Measurements from ENCODE around the gene PARG. TPM values are rescaled to one million over a fixed set of nuclear protein-coding genes. Genes with fewer than 3 reads are reported as not detected.

PARG gene
- total and polyA plus RNA-seq, 2 donors (not counting 3 experiments of a cell fraction or from before 2014, with no cell fraction given) = 6.1 to 27.6 TPM

DNA sequence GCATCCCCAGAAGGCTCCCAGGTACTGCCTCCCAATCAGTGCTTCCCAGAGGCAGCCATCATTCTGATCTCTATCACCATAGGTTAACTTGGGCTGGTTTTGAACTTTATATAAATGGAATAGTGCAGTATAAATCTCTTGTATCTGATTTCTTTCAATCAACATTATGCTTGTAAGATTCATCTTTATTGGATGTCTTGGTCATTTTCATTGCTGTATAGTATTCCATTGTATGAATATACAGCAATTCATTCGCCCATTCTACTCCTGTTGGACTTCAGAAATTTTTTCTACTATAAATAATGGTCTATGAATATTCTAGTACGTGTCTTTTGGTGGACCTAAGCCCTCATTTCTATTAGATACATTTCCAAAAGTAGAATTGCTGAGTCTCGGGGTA, 163.6 kb downstream of the PARG start:
- POLR2A ChIA-PET = no interaction called here
- intact Hi-C loops (cut with micrococcal nuclease) (no loop called here), dilution Hi-C loops (cut with MboI; ENCODE audit: extremely low pct_ligation_motif_present, low sequenced_read_pairs) (no loop called here)
- H3K27me3 ChIP-seq (ENCODE audit: control insufficient read depth in 2 of 2, insufficient read depth in 2 of 2, low read length in 2 of 2) = peaks cover 2 to 3% of the 10 kb centered on the region in 2 experiments
- no peak overlapping the region for H3K27ac ChIP-seq (ENCODE audit: insufficient read depth, low read depth, low read length)
- CTCF ChIA-PET = no interaction called here
- H3K9ac ChIP-seq (replicated peaks; ENCODE audit: extremely low read depth, insufficient read depth, low read length) = no peak overlapping the region
- no peaks in the 10 kb centered on the region for H3K9me1 ChIP-seq (replicated peaks; ENCODE audit: control insufficient read depth, extremely low read depth, insufficient read depth, low read length)
- no peak overlapping the region for H2AFZ ChIP-seq (ENCODE audit: low read depth, low read length)
- no peak overlapping the region for H3K4me3 ChIP-seq (replicated peaks in 1 of 3; ENCODE audit: insufficient read depth in 1 of 3, low read depth in 1 of 3, low read length in 3 of 3)
- no TSS peak for BruUV-seq (replicated peaks)
- no peak overlapping the region for H3K4me2 ChIP-seq (ENCODE audit: insufficient read depth, low read length)
- no peaks in the 10 kb centered on the region for H4K20me1 ChIP-seq (replicated peaks; ENCODE audit: control insufficient read depth, extremely low read depth, insufficient read depth, low read length)
- FAIRE-seq (no peak), DNase-seq (ENCODE audit: low read depth, low spot score) (no peak)
- no peaks in the 10 kb centered on the region for H3K36me3 ChIP-seq (ENCODE audit: control insufficient read depth in 2 of 2, extremely low read depth in 1 of 2, insufficient read depth in 2 of 2, low read length in 2 of 2)
- no peaks in the 10 kb centered on the region for H3K9me3 ChIP-seq (replicated peaks; ENCODE audit: control insufficient read depth, insufficient read depth, low read length)
- TF ChIP-seq POLR2A (IDR thresholded peaks at IDR 0.05; ENCODE audit: low read depth, low read length) (no peak), JUN (IDR thresholded peaks at IDR 0.05; ENCODE audit: borderline replicate concordance, insufficient read depth, insufficient read length, low read depth) (no peak), MYC (IDR thresholded peaks at IDR 0.05; ENCODE audit: low read depth, low read length) (no peak), POLR2AphosphoS5 (IDR thresholded peaks at IDR 0.05; ENCODE audit: insufficient read depth, low read depth, low read length) (no peak), FOS (IDR thresholded peaks at IDR 0.05; ENCODE audit: borderline replicate concordance, insufficient read depth, low read length) (no peak), GATA2 (IDR thresholded peaks at IDR 0.05; ENCODE audit: insufficient read depth, insufficient read length, low read depth, low read length) (no peak), EZH2 (IDR thresholded peaks at IDR 0.05; ENCODE audit: borderline replicate concordance, low read depth, low read length, severe bottlenecking) (no peak)
- TF ChIP-seq, protein P1, sequence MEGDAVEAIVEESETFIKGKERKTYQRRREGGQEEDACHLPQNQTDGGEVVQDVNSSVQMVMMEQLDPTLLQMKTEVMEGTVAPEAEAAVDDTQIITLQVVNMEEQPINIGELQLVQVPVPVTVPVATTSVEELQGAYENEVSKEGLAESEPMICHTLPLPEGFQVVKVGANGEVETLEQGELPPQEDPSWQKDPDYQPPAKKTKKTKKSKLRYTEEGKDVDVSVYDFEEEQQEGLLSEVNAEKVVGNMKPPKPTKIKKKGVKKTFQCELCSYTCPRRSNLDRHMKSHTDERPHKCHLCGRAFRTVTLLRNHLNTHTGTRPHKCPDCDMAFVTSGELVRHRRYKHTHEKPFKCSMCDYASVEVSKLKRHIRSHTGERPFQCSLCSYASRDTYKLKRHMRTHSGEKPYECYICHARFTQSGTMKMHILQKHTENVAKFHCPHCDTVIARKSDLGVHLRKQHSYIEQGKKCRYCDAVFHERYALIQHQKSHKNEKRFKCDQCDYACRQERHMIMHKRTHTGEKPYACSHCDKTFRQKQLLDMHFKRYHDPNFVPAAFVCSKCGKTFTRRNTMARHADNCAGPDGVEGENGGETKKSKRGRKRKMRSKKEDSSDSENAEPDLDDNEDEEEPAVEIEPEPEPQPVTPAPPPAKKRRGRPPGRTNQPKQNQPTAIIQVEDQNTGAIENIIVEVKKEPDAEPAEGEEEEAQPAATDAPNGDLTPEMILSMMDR (IDR thresholded peaks at IDR 0.05; ENCODE audit: extremely low read depth in 1 of 2, insufficient read depth in 1 of 2, low read depth in 1 of 2, low read length in 2 of 2) = no peak
- TF ChIP-seq, protein P2, sequence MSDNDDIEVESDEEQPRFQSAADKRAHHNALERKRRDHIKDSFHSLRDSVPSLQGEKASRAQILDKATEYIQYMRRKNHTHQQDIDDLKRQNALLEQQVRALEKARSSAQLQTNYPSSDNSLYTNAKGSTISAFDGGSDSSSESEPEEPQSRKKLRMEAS (IDR thresholded peaks at IDR 0.05; ENCODE audit: insufficient read depth, insufficient read length) = no peak
- no peaks in the 10 kb centered on the region for H3K4me1 ChIP-seq (ENCODE audit: control insufficient read depth, extremely low read depth, insufficient read depth, low read length)
- no peaks in the 10 kb centered on the region for H3K79me2 ChIP-seq (ENCODE audit: control insufficient read depth, insufficient read depth, low read length)

Measured in endothelial cell of umbilical vein (primary cell).